Parathyroid adenoma (tissue), 2 donors: ENCODE measurements around the gene GTF2F2.

Source experiments
- H2AFZ ChIP-seq: fragments of 300-600 bp; sonication (generic); one replicate; pipeline ENCODE4 v1.7.0; 2017; ENCODE audit warnings: antibody characterized with exemption, mild to moderate bottlenecking
- H3K27ac ChIP-seq: fragments of 300-600 bp; sonication (generic); one replicate; pipeline ENCODE4 v1.7.0; 2017
- H3K27me3 ChIP-seq: fragments of 300-600 bp; sonication (generic); one replicate; pipeline ENCODE4 v1.7.0; 2017; ENCODE audit warnings: low read length; ENCODE audit not compliant: control insufficient read depth, insufficient read depth
- H3K36me3 ChIP-seq: fragments of 300-600 bp; sonication (generic); one replicate; pipeline ENCODE4 v1.7.0; 2017; ENCODE audit warnings: low read length; ENCODE audit not compliant: control insufficient read depth, insufficient read depth
- H3K4me1 ChIP-seq: fragments of 300-600 bp; sonication (generic); one replicate; pipeline ENCODE4 v1.7.0; 2017; ENCODE audit warnings: control low read depth
- H3K4me2 ChIP-seq: fragments of 300-600 bp; sonication (generic); one replicate; pipeline ENCODE4 v1.7.0; 2017; ENCODE audit warnings: low read length
- H3K4me3 ChIP-seq: fragments of 300-600 bp; sonication (generic); one replicate; pipeline ENCODE4 v1.7.0; 2017; ENCODE audit warnings: low read depth, low read length
- H3K79me2 ChIP-seq: fragments of 300-600 bp; sonication (generic); one replicate; pipeline ENCODE4 v1.7.0; 2017; ENCODE audit warnings: control low read depth
- H3K9ac ChIP-seq: fragments of 300-600 bp; sonication (generic); one replicate; pipeline ENCODE4 v1.7.0; 2017; ENCODE audit warnings: mild to moderate bottlenecking
- H3K9me3 ChIP-seq: fragments of 300-600 bp; sonication (generic); one replicate; pipeline ENCODE4 v1.7.0; 2017; ENCODE audit warnings: low read length; ENCODE audit not compliant: control insufficient read depth
- TF ChIP-seq, protein P1 (sequence below): fragments of 300-600 bp; sonication (generic); IDR thresholded peaks from one replicate; pipeline ENCODE4 v1.7.0; 2017; ENCODE audit warnings: antibody characterized with exemption, mild to moderate bottlenecking
- donor health status: primary hyperparathyroidism.

GTF2F2 gene

DNA sequence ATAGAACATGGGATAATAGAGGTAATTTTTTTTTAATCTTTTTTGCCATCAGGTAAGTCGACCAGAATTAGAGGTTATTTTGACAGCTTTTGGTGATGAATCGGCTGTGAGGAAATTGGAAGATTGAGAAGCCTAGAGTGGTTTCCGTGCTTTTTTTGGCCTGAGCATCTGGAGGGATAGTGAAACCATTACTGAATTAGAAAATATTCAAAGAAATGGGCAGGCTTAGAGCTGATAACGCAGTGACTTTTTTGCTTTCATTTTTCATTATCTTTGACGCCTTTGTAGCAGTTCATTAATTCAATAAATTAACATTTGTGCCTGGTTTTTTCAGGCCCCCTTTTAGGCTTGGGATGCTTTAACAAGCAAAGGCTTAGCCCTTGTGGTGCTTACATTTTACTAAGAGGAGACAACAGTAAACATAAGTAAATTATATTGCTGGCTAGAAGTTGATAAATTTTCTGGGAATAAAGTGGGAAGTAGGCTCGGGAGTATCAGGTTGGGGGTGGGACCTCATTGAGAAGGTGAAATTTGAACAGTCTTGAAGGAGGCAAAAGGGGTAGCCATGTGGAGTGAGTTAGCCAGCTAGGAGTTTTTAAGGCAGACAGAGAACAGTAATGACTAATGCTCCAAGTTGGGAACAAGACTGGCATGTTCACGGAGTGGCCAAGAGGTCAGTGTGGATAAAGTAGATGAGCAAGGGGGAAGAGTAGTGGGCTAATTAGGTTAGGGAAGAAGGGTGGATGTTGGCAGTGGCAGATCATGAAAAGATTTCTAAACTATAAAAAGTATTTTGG is 36.5 kb downstream of the GTF2F2 start:
- Histone ChIP-seq H3K9ac (no peak overlapping the region), H3K4me2 (no peak overlapping the region), H3K4me3 (no peak overlapping the region), H3K9me3 (no peaks in the 10 kb centered on the region), H3K27me3 (no peaks in the 10 kb centered on the region), H3K36me3 (no peaks in the 10 kb centered on the region), H2AFZ (no peak overlapping the region), H3K79me2 (no peaks in the 10 kb centered on the region), H3K4me1 (no peaks in the 10 kb centered on the region), H3K27ac (no peak overlapping the region)
- TF ChIP-seq, protein P1, sequence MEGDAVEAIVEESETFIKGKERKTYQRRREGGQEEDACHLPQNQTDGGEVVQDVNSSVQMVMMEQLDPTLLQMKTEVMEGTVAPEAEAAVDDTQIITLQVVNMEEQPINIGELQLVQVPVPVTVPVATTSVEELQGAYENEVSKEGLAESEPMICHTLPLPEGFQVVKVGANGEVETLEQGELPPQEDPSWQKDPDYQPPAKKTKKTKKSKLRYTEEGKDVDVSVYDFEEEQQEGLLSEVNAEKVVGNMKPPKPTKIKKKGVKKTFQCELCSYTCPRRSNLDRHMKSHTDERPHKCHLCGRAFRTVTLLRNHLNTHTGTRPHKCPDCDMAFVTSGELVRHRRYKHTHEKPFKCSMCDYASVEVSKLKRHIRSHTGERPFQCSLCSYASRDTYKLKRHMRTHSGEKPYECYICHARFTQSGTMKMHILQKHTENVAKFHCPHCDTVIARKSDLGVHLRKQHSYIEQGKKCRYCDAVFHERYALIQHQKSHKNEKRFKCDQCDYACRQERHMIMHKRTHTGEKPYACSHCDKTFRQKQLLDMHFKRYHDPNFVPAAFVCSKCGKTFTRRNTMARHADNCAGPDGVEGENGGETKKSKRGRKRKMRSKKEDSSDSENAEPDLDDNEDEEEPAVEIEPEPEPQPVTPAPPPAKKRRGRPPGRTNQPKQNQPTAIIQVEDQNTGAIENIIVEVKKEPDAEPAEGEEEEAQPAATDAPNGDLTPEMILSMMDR, result no peak

- Histone ChIP-seq H3K9me3 (no peaks in the 10 kb centered on the region), H3K4me1 (no peaks in the 10 kb centered on the region), H3K4me3 (no peak overlapping the region), H2AFZ (no peak overlapping the region), H3K9ac (no peak overlapping the region), H3K4me2 (no peak overlapping the region), H3K27me3 (no peaks in the 10 kb centered on the region), H3K79me2 (no peaks in the 10 kb centered on the region), H3K27ac (no peak overlapping the region), H3K36me3 (no peaks in the 10 kb centered on the region)
- TF ChIP-seq, protein P1, result no peak
These were observed 41.9 kb downstream of the GTF2F2 start for GRCh38 chr13:45162194-45162593.

DNA sequence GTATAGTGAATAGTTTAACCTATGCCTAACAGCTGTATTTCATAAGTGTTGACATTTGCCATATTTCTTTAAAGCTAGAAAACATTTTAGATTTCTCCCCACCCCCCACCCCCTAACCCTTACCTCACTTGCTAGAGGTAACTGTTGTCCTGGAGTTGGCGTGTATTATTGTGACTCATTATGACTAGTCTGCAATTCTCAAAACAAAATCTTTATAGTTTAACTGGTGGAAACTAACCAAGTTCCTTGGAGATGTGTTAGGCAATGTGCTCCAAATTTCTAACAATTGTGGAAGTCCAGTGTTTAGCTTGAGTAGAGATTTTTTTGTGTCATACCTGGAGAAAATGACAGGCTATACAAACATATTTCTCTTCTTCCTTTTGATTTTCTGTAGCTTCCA is 42.5 kb downstream of the GTF2F2 start:
- Histone ChIP-seq H3K27me3 (no peaks in the 10 kb centered on the region), H3K4me2 (no peak overlapping the region), H3K9me3 (no peaks in the 10 kb centered on the region), H3K4me3 (no peak overlapping the region), H3K9ac (no peak overlapping the region), H3K36me3 (no peaks in the 10 kb centered on the region), H3K4me1 (no peaks in the 10 kb centered on the region), H2AFZ (no peak overlapping the region), H3K79me2 (no peaks in the 10 kb centered on the region), H3K27ac (no peak overlapping the region)
- TF ChIP-seq, protein P1, result no peak

GRCh38 chr13:45166858-45167257 is 46.5 kb downstream of the GTF2F2 start:
- no peak overlapping the region for H3K4me2 ChIP-seq
- no peaks in the 10 kb centered on the region for H3K4me1 ChIP-seq
- H3K4me3 ChIP-seq, result no peak overlapping the region
- no peak overlapping the region for H3K27ac ChIP-seq
- no peaks in the 10 kb centered on the region for H3K9me3 ChIP-seq
- TF ChIP-seq, protein P1, result no peak
- H3K9ac ChIP-seq, result no peak overlapping the region
- H2AFZ ChIP-seq, result no peak overlapping the region
- H3K79me2 ChIP-seq, result no peaks in the 10 kb centered on the region
- no peaks in the 10 kb centered on the region for H3K27me3 ChIP-seq
- no peaks in the 10 kb centered on the region for H3K36me3 ChIP-seq
